Activated CD4-positive, alpha-beta T cell treated with anti-CD3 and anti-CD28 coated beads for 4 hours (primary cell): ENCODE measurements around the gene ANO9.
A peak's percentile ranks its signal among the peaks of the same experiment; 100 is the strongest.
"Not testable (repeated sequence)": the region's sequence is repeated elsewhere in the genome, so short reads cannot be mapped to it uniquely, and the experiment has no call there.

Experiments
- DNase-seq, 2 donors: peaks; one replicate each; pipeline ENCODE4 v3.0.0-alpha.2; 2020

Gene ANO9

DNA sequence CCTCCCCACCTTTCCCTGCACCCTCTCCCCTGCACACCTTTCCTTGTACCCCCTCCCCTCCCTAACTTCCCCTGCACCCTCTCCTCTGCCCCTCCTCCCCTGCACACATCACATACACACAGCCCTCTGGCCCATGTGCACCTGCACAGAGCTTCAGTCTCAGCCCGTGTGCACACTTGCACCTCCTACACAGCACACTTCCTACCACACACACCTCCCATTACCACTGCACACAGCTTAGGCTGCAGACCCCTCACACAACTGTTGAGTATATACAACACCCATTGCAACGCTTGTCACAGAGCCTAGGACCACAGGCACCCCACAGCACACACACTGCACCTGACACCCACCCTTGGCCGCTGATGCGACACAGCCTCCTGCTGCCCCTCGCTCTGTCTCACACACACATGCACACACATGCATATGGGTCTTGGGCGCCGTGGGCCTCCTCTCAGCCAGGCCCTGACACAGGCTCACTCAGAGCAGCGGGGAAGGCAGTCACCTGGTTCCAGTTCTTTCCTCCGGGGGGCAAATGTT lies 27.4 kb downstream of the ANO9 start:
- DNase-seq = no peak

DNA sequence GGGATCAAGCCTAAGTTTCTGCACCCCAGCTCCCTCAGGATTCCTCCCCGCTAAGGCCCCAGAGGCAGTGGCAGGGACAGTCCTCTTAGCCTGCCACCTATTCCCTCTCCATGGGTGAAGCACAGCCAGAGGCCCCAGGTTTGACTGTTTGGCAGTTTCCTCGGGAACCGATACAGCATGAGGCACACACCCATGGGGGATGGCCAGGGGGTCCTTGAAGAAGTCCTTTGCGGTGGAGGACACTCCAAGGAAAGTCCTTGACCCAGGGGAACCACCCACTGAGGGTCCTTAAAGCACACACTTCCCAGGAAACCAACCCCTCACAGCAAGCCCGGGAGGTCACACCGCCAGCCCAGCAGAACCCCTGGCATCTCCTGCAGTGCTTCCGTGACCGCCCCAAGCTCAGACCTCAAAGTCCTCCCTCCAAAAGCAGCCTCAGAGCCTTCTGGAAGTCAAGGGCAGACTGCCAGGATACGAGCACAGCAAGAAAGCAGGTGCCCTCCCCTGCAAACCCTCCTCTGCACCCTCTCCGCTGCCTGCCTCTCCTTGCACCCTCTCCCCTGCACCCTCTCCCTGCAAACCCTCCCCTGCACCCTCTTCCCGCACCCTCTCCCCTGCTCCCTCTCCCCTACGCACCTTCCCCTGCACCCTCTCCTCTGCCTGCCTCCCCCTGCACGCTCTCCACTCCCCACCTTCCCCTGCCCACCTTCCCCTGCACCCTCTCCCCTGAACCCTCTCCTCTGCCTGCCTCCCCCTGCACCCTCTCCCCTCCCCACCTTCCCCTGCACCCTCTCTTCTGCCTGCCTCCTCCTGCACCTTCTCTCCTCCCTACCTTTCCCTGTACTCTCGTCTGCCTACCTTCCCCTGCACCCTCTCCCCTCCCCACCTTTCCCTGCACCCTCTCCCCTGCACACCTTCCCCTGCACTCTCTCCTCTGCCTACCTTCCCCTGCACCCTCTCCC lies 28.4 kb downstream of the ANO9 start:
- DNase-seq = no peak

DNA sequence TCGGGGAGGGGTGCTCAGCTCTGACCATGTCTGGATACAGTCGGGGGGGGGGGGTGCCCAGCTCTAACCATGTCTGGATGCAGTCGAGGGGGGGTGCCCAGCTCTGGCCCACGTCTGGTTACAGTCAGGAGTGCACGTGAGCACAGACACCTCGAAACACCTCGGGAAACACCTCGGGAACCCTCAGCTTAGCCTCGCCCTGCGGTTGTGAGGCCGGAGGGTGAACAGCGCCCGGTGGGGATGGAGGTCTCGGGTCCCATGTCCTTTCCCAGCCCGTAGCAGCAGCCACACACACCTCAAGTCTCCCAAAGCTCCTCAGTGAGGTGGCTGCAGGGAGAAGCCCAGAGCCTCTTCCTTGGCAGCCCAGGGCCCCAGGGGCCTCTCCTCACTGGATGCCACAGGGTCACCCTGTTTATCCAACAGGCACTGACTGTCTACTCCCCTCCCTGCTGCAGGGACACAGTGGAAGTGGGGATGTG lies 29.1 kb downstream of the ANO9 start:
- DNase-seq = no peak

DNA sequence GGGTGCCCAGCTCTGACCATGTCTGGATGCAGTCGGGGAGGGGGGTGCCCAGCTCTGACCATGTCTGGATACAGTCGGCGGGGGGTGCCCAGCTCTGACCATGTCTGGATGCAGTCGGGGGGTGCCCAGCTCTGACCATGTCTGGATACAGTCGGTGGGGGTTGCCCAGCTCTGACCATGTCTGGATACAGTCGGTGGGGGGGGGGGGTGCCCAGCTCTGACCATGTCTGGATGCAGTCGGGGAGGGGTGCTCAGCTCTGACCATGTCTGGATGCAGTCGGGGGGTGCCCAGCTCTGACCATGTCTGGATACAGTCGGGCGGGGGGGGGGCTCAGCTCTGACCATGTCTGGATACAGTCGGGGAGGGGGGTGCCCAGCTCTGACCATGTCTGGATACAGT lies 30.3 kb downstream of the ANO9 start:
- not testable (repeated sequence) for DNase-seq

DNA sequence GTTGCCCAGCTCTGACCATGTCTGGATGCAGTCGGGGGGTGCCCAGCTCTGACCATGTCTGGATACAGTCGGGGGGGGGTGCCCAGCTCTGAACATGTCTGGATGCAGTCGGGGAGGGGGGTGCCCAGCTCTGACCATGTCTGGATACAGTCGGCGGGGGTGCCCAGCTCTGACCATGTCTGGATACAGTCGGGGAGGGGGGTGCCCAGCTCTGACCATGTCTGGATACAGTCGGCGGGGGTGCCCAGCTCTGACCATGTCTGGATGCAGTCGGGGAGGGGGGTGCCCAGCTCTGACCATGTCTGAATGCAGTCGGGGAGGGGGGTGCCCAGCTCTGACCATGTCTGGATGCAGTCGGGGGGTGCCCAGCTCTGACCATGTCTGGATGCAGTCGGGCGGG lies 31.1 kb downstream of the ANO9 start:
- DNase-seq = not testable (repeated sequence)

DNA sequence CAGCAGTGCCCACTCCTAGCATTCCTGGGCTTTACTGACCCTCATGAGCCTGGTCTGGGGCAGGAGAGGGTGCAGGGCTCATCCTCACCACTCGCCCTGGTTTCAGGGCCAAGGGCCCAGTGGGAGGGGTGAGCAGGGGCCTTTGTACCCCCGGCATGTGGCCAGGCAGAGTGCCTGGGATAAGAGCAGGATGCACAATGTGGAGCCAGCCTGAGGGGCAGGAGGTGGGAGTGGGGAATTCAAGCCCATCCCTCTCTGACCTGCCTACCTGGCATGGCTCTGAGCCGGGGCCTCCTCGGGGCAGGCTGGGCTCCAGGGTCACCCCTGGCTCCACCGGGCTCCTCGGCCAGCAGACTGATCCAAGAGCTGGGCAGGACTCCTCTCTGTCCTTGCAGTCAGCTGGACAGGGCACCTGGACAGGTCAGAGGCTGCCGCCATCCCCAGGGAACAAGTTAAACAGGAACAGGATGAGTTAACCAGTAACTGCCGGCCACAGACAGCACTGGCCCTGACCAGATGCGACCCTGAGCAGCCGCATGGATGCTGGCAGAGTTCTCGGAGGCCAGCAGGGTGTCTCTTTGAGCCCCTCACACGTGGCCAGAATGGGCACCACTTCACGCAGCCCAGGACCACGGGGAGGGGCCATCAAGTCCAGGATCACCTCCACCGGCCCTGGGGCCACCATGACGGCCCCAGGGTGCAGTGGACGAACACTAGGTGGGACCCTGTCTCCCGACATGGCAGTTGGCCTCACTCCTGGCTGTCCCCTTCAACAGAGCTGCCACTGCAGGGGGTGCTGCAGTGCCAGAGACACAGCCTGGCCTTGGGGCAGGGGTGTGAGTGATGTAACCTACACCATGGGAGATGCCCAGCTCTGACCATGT lies 32.0 kb downstream of the ANO9 start:
- no peak for DNase-seq

DNA sequence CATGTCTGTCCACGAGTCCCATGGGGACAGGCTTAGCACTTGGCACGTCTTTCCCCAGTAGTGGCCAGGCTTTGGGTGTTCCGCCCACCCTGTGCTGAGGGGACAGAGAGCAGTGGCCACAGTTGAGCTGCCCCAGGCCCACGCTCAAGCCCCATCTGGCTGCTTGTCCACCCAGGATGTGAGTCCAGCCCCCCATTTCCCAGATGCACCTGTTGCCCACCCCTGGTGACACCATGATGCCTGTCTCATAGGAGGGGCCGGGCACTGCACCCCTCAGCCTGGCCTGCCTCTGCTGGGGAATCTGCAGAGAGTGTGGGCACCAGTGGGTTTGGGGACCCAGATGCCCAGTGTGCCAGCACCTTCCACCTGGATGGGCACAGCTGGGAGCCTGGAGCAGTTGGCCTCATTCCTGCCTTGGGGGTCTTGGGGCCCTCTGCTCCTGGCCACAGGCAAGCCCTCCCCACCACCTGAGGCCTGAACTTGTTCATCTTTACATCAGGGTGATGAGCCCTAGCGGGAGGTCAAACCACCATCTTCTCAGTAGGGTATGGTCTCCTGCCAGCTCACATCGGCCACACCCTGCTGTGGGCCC lies 32.7 kb downstream of the ANO9 start:
- no peak for DNase-seq

DNA sequence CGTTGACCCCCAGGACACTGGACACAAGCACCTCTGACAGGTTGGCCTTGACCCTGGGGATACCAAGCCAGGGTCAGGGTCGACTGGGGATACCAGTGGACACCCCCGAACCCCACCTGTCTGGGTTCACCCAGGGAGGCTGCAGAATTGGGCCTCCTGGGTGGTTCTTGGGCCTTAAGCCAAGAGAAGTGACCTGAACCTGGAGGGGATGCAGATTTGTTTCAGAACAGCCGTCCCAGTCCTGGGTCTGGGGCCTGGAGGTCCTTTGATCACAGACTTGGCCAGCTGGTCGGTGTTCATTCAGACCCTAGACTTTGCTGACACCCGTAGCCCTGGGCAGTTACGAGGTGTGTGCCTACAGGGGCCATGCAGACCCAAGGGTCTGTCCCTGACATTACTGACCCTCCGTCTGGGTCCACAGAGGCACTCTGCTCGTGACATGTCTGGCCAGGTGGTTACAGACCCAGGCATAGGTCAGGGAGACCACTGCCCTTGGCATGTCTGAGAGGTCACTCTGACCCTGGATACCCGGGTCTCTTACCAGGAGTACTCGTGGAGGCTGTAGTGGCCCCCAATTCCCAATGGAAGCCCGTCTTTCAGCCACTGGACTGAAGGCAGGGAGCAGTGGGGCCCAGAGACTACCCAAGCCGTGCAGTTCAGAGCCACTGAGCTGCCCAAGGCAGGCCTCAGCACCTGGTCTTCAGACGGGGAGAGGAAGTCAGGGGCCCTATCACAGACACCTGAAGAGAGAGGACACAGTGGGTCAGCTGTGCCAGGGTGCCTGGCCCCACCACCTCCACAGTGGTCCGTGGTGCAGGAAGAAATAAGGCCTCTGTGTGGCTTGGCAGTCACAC lies 33.4 kb downstream of the ANO9 start:
- no peak for DNase-seq

DNA sequence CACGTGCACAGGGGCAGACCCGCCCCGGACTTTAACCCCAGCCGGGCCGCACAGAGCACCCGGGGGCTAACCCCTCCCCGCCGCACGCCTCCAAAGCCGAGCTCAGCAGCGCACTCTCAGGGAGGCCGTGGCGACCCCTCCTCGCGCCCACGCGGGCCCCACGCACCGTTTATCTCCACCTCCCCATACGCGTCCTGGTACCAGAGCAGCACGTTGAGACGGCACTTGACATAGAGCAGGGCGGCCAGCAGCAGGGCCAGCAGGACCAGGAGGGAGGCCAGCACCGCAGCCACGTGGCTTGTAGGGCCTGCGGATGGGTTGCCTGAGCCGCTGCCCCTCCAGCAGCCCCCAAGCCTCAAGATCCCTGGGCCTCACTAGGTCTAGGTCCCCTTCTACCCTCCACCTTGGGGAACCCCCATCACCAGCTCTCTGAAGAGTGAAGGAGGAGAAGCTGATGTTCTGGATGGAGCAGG lies 34.1 kb downstream of the ANO9 start:
- DNase-seq = no peak

DNA sequence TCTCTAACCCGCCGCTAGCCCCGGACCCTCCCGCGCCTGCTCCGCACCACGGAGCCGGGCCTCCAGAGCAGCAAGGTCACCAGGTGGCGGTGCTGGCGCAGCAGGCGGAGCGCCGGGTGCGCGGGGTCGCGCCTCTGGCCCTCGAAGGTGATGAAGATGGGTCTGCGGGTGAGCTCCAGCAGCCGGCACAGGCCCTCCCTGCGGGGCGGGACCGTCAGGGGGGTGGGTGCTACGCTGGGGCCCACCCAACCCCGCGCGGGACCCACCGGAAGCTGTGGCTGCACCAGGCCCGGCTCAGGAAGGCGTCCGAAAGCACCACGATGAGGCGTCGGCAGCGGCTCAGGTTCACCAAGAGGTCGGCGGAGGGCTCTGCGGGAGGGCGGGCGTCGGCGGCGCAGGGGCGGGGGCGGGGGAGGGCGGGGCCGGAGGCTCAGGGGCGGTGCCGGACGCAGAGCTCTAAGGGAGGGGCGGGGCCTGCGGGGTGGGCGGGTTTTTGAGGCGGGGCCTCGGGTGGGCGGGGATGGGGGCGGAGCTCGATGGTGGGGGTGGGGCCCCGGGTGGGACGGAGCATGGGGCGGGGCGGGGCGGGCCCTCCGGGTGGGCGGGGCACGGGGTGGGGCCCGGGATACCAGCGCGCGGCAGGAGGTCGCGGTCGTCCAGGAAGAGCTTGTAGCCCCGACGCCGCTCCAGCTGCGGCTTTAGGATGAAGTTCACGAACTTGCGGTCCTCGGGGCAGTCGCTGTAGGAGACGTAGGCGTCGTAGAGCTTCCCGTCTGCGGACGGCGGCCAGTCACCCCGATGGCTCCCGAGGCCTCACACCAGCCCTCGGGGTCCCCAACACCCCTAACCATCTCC lies 34.8 kb downstream of the ANO9 start:
- DNase-seq = peak; percentile 78 to 90

DNA sequence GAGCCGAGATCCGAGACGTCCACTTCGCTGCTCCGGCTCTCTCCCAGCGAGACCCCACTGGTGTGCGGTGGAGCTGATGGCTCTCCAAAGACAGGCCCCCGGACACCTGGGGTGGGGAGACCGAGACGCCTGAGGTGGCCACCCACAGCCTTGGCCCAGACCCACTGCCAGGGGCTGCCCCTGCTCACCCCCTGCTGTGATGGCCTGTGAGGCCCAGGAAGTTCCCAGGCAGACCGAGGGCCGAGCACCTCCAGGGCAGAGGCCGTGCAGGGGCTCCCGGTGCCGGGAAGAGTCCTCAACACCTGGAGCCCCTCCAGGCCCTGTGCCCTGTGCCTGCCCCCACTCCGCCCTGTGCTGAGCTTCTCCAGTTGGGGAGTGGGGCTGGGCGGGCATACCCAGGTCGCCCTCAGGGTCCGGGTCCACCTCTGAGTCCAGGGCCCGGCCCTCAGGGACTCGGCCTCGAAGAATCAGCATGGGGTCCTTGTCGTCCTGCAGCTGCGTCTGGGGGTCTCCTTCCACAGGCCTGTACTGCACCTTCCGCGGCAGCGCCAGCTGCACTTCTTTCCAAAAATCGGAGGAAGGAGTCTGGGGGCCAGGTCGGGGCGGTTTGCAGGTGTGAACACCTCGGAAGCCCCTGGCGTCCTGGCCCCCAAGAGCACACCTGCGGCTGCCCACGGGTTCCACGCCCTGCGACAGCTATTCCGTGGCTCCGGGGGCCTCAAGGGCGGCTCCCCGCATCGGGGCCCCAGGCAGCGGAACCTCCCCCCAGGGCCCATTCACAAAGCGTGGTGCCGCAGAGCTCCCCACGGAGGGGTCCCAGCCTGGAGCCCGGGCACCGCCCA lies 35.6 kb downstream of the ANO9 start:
- DNase-seq = no peak

DNA sequence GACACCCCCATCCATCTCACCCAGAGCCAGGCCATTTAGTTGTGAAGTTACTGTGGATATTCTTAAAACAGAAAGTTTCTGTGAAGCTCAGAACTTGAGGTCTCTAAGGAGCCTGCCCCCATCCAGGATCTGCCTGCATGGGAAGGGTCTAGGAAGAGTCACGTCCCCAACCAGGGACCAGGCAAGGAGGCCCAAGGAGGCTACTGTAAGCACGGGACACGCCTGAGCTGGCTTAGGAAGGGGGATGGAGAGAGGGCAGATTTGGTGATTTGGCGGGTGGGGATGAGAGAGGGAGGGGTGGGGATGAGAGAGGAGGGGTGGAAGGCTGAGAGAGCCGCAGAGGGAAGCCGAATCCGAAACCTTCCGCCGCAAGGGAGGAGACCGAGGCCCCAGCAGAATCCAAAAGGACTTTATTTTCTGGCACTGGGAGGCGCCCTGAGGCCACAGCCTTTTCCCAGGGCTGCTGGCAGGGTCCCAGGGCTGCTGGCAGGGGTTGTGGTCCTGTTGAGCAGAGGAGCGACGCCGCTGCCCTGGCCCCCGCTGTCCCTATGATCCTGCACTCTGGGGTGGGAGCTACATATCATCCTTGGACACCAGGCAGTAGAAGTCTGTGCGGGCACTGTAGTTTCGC lies 36.4 kb downstream of the ANO9 start:
- DNase-seq = no peak

DNA sequence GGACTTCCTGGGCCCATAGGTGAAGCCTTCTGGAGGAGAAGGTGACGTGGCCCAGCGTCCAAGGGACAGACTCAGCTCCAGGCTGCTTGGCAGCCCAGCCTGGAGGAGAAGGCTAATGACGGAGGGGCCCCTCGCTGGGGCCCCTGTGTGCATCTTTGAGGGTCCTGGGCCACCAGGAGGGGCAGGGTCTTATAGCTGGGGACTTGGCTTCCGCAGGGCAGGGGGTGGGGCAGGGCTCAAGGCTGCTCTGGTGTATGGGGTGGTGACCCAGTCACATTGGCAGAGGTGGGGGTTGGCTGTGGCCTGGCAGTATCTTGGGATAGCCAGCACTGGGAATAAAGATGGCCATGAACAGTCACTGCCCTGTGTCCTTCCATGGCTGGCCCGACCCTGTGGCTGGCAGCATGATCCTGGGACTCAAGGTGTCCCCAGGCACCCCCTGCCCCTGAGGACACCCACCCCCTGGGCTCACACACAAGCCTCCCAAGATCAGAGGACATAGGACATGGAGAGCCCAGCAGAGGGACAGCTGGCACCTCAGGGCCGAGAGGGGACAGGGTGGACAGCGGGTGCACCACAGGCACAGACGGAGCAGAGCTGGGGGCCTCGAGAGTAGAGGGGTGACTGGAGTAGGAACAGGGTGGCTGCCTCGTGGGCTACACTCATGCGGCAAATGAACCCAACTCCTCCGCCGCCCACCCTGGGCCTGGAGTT lies 37.1 kb downstream of the ANO9 start:
- DNase-seq = no peak

DNA sequence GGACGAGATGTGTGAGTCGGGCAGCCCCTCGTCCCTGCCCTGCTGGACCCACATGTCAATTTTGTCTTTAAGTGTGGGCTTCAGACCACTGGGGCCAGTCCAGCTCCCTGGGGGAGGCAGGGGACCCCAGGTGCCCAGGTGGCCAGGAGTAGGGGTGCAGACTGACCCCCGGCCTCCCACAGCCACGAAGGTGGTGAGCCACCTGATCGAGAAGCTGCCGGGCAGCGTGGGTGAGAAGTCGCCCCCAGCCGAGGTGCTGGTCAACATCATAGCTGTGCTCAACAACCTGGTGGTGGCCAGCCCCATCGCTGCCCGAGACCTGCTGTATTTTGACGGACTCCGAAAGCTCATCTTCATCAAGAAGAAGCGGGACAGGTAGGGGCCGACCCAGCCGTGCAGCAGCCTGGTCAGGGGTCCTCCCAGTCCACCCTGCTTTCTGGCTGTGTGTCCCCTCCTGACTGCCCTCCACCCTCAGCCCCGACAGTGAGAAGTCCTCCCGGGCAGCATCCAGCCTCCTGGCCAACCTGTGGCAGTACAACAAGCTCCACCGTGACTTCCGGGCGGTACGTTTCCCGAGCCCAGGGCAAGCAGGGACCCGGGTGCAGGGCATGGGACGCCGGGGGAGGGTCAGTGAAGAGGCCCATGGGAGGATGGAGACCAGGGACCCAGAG lies 37.9 kb downstream of the ANO9 start:
- no peak for DNase-seq

DNA sequence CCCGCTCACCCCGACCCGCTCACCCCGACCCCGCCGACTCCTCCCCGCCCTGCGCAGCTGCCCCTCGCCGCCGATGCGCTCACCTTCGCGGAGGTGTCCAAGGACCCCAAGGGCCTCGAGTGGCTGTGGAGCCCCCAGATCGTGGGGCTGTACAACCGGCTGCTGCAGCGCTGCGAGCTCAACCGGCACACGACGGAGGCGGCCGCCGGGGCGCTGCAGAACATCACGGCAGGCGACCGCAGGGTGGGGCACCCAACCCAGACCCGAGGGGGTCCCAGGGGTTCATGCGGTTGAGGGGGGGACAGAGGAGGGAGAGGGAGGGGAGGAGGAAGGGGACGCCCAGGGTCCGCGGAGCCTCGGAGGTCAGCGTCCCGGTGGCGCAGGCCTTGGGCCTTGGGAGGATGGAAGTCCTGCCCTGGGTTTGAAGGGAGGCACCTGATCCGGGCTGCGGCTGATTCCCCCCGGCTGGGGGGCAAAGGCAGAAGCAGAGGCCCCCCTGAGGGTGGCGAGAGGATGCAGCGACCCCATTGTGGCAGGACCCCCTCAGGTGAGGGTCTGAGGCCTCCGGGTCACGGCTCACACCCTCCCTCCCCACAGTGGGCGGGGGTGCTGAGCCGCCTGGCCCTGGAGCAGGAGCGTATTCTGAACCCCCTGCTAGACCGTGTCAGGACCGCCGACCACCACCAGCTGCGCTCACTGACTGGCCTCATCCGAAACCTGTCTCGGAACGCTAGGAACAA lies 38.6 kb downstream of the ANO9 start:
- no peak for DNase-seq

DNA sequence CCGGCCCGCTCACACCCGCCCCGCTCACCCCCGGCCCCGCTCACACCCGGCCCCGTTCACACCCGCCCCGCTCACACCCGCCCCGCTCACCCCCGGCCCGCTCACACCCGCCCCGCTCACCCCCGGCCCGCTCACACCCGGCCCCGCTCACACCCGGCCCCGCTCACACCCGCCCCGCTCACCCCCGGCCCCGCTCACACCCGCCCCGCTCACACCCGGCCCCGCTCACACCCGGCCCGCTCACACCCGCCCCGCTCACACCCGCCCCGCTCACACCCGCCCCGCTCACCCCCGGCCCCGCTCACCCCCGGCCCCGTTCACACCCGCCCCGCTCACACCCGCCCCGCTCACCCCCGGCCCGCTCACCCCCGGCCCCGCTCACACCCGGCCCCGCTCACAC lies 40.6 kb downstream of the ANO9 start:
- DNase-seq = not testable (repeated sequence)

DNA sequence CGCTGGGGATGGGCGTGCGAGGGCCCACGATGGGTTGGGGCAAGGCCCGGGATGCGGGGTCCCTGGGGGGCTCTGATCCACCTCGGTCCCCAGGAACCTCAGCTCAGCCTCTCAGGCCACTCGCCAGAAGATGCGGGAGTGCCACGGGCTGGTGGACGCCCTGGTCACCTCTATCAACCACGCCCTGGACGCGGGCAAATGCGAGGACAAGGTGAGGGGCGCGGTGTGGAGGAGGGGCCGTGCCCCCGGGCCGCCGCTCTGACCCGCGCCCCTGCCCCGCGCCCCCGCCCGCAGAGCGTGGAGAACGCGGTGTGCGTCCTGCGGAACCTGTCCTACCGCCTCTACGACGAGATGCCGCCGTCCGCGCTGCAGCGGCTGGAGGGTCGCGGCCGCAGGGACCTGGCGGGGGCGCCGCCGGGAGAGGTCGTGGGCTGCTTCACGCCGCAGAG lies 41.5 kb downstream of the ANO9 start:
- DNase-seq = no peak
